IPS-18c (cell line): ENCODE results near the gene SRRD.
"Not testable (repeated sequence)": the region's sequence is repeated elsewhere in the genome, so short reads cannot be mapped to it uniquely, and the experiment has no call there.

Experiments used
- H3K4me3 ChIP-seq: 2 replicates; pipeline ENCODE4 v1.7.0; 2013; ENCODE audit warnings: low read depth, mild to moderate bottlenecking, low read length, moderate library complexity; ENCODE audit not compliant: insufficient read depth
- H3K9me3 ChIP-seq: one replicate; pipeline ENCODE4 v1.6.1; 2013; ENCODE audit warnings: mild to moderate bottlenecking, low read length, moderate library complexity; ENCODE audit not compliant: control insufficient read depth, insufficient read depth

Gene SRRD

DNA sequence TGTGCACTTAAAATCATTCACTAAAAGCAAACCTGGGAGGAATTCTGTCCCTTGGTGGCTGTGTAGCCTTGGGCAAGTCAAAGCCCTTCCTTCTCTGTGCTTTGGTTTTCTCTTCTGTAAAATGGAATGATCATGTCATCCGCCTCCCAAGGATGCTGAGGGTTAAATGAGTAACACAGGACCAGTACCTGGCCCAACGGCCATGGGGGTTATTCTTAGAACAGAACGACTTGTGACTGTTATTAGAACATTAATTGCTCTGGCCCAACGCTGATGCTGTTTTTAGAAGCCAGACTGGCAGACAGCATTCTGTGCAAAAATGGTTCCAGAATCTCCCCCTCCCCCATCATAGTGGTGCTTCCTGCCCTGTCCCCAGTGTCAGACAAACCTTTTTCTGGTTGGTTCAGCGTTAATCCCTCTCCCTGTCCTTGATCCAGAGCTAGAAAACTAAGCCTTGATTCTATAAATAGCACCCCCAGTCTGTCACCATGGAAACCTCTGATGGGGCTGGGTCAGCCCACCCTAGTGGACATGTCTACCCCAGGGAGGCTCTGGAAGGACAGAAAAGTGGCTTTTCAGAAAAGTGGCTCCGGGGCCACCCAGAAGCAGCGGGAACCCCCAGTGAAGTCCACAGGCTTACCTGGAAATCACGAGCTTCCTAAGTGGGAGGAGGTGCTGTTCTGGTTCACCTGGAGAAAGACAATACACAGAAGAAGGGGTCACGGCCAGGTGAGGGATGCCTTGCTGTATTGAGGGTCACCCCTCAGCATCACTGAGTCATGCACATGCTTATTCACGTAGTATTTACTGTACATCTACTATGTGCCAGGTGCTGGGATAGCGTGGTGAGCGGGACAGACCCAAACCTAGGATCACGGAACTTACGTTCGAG lies 44.1 kb downstream of the SRRD start:
- no peaks in the 10 kb centered on the region for H3K9me3 ChIP-seq
- no peak overlapping the region for H3K4me3 ChIP-seq

DNA sequence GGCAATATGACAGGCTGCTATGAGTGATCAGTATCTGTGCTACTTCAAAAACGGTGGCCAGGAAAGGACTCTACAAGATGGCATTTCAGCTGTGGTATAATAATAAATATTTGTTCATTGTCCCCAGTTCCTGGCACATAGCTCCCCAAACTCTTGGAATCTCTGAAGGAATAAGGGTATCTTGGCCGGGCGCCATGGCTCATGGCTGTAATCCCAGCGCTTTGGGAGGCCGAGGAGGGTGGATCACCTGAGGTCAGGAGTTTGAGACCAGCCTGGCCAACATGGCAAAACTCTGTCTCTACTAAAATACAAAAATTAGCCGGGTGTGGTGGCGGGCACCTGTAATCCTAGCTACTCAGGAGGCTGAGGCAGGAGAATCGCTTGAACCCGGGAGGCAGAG lies 44.8 kb downstream of the SRRD start:
- not testable (repeated sequence) for H3K9me3 ChIP-seq, H3K4me3 ChIP-seq

DNA sequence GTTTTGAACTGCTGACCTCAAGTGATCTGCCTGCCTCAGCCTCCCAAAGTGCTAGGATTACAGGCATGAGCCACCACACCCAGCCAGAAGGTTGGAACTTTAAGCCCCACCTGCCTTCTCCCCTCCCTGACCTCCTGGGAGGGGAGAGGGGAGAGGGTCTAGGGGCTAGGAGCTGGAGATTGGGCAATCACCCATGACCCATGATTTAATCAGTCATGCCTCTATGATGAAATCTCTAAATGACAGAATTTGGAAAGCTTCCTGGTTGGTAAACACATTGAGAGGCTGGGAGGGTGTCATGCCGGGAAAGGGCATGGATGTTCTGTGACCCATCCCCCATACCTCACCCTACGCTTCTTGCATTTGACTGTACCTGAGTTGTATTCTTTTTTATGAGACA lies 45.7 kb downstream of the SRRD start:
- H3K9me3 ChIP-seq: no peaks in the 10 kb centered on the region
- no peak overlapping the region for H3K4me3 ChIP-seq

DNA sequence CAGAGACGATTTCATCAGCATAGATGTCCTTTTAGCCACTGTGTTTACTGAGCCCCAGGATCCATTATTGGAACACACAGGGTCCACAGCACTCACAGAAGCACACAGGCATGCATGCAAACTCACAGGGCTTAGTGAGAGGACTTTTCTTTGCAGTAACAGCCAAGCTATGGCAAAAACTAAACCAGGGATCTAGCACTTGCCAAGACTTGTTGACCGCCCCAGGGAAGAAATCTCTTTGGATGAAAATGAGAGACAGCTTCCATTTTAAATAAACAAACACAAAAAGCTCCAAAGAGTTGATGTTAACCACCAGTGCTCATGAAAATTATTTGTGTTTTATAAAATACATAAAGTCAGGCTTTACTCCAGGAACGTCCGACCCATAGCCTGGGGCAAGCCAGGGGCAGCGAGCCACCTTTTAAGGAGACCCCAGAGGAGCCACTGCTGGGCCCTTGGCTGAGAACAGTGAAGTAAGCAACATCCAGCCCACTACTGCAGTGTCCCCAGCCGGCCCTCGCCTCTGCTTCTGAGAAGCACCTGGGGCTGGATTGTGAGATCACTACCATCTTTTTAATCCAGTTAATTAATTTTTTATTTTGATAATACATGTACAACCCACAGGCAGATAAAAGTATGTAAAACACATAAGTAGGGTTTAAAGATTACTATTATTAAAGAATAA lies 50.6 kb downstream of the SRRD start:
- H3K4me3 ChIP-seq: no peak overlapping the region
- H3K9me3 ChIP-seq: no peaks in the 10 kb centered on the region

DNA sequence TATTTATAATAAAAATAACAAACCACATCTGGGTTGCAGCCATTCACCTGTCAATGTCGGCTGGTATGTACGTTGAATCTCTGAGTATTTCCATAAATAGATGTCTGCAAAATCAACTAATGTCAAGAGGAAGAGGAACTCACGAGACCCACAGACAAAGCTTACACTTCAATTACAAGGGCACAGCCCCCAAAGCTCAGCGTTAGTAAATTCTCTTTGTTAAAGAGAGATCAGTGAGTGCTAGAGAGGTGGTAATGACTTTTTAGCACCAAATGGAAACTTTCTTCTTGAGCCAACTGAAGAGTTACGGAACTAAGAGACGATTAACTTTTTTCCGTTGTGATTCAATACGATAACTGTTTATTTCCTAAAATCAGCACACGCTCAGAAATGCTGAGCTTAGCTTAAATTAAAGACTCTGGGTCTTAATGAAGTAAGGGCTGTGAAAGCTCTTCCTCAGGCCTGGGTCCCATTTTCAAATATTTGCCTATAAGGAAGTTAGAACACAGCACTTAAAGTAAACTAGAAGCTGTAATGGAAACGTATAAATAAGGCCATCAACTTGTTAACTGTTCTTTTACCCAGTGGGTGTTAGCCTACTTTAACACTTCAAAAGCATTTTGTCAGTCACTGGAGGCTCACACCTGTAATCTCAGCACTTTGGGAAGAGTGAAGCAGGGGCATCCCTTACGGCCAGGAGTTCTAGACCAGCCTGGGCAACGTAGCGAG lies 51.4 kb downstream of the SRRD start:
- H3K4me3 ChIP-seq: no peak overlapping the region
- H3K9me3 ChIP-seq: no peaks in the 10 kb centered on the region

DNA sequence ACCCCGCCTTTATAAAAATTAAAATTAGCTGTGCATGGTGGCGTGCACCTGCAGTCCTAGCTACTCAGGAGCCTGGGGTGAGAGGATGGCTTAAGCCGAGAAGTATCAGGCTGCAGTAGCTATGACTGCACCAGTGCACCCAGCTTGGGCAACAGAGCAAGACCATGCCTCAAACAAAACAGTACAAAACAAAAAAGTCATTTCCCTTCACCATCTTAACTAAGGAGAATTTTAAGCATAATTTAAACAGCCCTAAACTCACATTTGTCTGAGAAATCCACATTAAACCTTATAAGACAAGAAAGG lies 51.9 kb downstream of the SRRD start:
- H3K4me3 ChIP-seq: no peak overlapping the region
- H3K9me3 ChIP-seq: no peaks in the 10 kb centered on the region

DNA sequence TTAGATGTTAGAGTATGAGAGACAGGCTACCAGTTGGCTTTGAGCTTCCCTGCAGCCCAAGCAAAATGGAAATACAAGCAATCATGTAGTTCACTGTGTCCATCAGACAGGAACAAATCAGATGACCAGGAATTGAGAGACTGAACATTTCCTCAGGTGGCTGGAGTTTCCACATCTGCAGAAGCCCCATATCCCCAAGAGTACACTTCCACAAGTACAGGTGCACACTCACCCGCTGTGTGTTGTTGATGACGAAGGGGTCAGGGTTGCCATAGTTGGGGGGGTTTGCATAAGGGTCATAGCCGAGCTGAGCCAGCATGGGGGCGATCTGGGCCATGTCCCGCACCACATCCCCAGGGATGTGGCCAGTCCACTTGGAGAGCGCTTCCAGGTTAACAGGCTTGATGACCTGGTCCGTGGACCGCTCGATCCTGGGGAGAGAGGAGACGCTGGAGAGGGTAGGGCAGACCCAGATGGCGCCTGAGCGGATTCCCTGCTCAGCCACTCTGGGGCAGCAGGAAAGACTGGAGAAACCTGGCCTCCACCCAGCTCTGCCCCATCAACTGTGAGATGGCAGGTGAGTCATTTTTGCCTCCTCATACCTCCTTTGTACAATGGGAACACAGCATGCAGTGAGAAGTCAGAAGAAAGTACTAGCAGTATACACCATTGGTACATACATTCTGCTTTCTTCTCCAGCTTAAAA lies 52.5 kb downstream of the SRRD start:
- Histone ChIP-seq H3K9me3 (no peaks in the 10 kb centered on the region), H3K4me3 (no peak overlapping the region)

DNA sequence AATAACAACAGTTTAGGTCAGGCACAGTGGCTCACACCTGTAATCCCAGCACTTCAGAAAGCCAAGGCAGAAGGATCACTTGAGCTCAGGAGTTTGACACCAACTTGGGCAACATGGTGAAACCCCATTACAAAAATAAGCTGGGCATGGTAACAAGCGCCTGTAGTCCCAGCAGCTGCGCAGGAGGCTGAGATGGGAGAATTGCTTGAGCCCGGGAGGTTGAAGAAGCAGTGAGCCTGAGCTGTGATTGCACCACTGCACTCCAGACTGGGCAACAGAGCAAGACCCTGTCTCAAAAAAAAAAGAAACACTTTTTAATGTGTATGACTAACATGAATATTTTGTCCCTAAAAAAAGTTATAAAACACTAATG lies 53.1 kb downstream of the SRRD start:
- no peak overlapping the region for H3K4me3 ChIP-seq
- no peaks in the 10 kb centered on the region for H3K9me3 ChIP-seq

DNA sequence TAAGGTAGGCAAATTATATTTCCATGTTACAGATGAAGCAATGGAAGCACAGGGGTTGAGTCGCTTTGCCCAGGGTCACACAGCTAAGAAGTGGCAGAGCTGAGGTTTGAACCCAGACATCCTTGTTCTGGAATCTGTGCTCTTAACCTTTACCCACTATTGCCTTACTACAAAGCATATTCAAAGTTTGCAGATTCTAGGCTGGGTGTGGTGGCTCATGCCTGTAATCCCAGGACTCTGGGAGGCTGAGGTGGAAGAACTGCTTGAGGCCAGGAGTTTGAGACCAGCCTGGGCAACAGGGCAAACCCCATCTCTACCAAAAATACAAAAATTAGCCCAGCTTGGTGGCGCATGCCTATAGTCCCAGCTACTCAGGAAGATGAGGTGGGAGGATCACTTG lies 56.4 kb downstream of the SRRD start:
- Histone ChIP-seq H3K4me3 (no peak overlapping the region), H3K9me3 (no peaks in the 10 kb centered on the region)

DNA sequence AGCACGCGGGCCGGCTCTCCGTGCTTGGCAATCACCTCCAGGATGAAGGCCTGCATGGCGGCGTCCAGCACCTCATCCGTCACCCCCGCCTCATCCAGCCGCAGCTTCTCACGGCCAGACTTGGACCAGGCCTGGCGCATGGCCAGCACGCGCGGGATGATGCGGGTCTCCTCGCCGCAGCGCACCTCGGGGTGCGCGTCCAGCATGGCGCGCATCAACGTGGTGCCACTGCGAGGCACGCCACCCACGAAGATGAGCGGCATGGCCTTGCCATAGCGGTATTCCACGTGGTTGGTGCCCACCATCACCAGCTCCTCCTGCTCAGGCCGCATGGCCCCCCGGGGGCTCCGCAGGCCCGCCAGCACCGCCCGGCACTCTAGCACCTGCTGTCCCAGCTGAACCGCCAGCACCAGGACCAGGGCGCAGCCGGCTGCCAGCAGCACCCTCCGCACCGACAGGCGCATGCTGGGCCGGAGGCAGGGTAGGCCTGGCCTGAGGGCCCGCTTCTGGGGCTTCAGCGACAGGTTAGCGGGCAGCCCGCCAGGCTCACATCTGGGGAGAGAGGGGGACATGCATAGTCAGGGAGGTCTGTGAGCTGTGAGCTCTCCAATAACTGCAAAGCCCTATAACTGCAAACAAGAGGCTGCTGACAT lies 57.6 kb downstream of the SRRD start:
- H3K9me3 ChIP-seq: no peaks in the 10 kb centered on the region
- no peak overlapping the region for H3K4me3 ChIP-seq

DNA sequence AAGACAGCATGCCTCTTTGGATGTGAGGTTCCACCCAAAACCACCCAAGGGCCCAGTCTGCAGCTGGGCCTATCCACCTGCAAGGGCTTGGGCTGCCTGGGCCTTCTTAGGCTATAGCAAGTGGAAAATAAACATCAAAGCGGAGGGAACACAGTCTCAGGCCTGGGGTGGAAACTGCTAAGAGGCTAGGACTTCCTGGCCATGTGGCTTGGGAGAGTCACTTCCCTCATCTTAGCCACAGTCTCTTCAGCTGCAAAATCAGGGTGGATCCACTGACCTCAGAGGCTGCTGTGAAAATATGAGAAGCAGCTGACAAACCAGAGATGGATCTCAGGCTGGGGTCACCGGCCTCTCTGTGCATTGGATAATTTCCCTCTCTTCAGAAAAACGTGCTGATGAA lies 59.2 kb downstream of the SRRD start:
- Histone ChIP-seq H3K9me3 (no peaks in the 10 kb centered on the region), H3K4me3 (no peak overlapping the region)
